Activated B cell treated with CpG ODN at 0.5 μM for 24 hours (primary cell): Measurements from ENCODE around the gene FRMD6. TPM values are rescaled to one million over a fixed set of nuclear protein-coding genes. Genes with fewer than 3 reads are reported as not detected.

Source experiments
- ATAC-seq: fragments of 200-7000 bp; cut with Tn5 transposase; one replicate; pipeline ENCODE4 v1.10.0; 2021; ENCODE audit warnings: low read depth, mild to moderate bottlenecking, moderate library complexity
- CTCF ChIA-PET: fragments of 350-600 bp; sonication (Branson Sonifier 250); formaldehyde crosslinking; loops from one replicate; lab custom pipeline; 2021; ENCODE audit warnings: antibody characterized with exemption; lab: Charles Lee
- POLR2A ChIA-PET: fragments of 350-600 bp; sonication (Branson Sonifier 250); formaldehyde crosslinking; loops from one replicate; lab custom pipeline; 2021; ENCODE audit warnings: antibody characterized with exemption; lab: Charles Lee
- DNase-seq: peaks from one replicate; pipeline ENCODE4 v3.0.0; 2022
- H3K27ac Mint-ChIP-seq: one replicate; pipeline ENCODE4 v1.8.0; 2020; ENCODE audit warnings: mixed read lengths
- H3K27me3 Mint-ChIP-seq: one replicate; pipeline ENCODE4 v1.8.0; 2021; ENCODE audit warnings: mixed read lengths
- H3K36me3 Mint-ChIP-seq: one replicate; pipeline ENCODE4 v1.8.0; 2021; ENCODE audit warnings: low read depth, mixed read lengths
- H3K4me1 Mint-ChIP-seq: one replicate; pipeline ENCODE4 v1.8.0; 2021; ENCODE audit warnings: mixed read lengths
- H3K4me3 Mint-ChIP-seq: one replicate; pipeline ENCODE4 v1.8.0; 2020; ENCODE audit warnings: mild to moderate bottlenecking, mixed read lengths
- H3K9me3 Mint-ChIP-seq: one replicate; pipeline ENCODE4 v1.8.0; 2020; ENCODE audit warnings: mixed read lengths
- intact Hi-C: fragments of 100-400 bp; cut with micrococcal nuclease; formaldehyde crosslinking; loops from one replicate; pipeline ENCODE4 v1.15.1; 2024
- total RNA-seq: library from RNA; stranded (reverse); gene quantifications from 2 replicates; pipeline ENCODE4 v1.2.3, GENCODE V29; 2022
- TF ChIP-seq, protein P1 (sequence below): fragments of 200-600 bp; IDR thresholded peaks from one replicate; pipeline ENCODE4 v1.8.0; 2022; ENCODE audit warnings: antibody characterized with exemption, mild to moderate bottlenecking

The FRMD6 gene
- total RNA-seq, 1 donor from 2014 or later: 0.33 TPM

DNA sequence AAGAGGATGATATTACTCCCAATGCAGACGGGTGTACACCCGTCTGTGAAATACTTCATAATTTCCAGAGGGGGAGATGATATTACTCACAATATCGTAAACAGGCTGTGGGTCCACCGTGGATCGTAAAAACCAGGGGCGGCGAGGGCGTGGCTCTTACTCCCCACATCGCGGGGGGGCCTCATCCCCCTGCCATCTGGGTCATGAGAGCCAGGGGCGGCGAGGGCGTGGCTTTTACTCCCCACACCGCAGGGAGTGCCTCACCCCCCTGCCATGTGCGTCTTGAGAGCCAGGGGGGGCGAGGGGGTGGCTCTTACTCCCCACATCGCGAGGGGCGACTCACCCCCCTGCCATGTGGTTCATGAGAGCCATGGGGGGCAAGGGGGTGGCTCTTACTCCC lies 122.5 kb downstream of the FRMD6 start:
- CTCF ChIA-PET: no interaction called here
- DNase-seq: no peak
- TF ChIP-seq, protein P1, sequence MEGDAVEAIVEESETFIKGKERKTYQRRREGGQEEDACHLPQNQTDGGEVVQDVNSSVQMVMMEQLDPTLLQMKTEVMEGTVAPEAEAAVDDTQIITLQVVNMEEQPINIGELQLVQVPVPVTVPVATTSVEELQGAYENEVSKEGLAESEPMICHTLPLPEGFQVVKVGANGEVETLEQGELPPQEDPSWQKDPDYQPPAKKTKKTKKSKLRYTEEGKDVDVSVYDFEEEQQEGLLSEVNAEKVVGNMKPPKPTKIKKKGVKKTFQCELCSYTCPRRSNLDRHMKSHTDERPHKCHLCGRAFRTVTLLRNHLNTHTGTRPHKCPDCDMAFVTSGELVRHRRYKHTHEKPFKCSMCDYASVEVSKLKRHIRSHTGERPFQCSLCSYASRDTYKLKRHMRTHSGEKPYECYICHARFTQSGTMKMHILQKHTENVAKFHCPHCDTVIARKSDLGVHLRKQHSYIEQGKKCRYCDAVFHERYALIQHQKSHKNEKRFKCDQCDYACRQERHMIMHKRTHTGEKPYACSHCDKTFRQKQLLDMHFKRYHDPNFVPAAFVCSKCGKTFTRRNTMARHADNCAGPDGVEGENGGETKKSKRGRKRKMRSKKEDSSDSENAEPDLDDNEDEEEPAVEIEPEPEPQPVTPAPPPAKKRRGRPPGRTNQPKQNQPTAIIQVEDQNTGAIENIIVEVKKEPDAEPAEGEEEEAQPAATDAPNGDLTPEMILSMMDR: no peak
- Mint-ChIP-seq H3K27me3 (peaks cover 7% of the 10 kb centered on the region), H3K27ac (no peak overlapping the region), H3K9me3 (no peaks in the 10 kb centered on the region), H3K4me1 (peaks cover 4% of the 10 kb centered on the region), H3K4me3 (no peak overlapping the region), H3K36me3 (no peaks in the 10 kb centered on the region)
- ATAC-seq: no peak
- intact Hi-C loops: no loop called here
- POLR2A ChIA-PET: no interaction called here

- Mint-ChIP-seq H3K36me3 (no peaks in the 10 kb centered on the region), H3K4me3 (no peak overlapping the region), H3K27me3 (peaks cover 7% of the 10 kb centered on the region), H3K27ac (no peak overlapping the region), H3K4me1 (peaks cover 9% of the 10 kb centered on the region), H3K9me3 (no peaks in the 10 kb centered on the region)
- ATAC-seq (peak; percentile 49), DNase-seq (no peak)
- POLR2A ChIA-PET: no interaction called here
- TF ChIP-seq, protein P1: no peak
- intact Hi-C loops: loop anchor here (1.0 kb wide), 1 partner anchor 493 kb away; no protein-coding TSS in a partner anchor
- CTCF ChIA-PET: interaction anchor here (0.7 to 2.7 kb wide), 8 partner anchors 34 to 493 kb away, joined by 3 to 22 read pairs (median 4); no protein-coding TSS in a partner anchor
Measured at GRCh38 chr14:51776102-51776894, 124.6 kb downstream of the FRMD6 start.

GRCh38 chr14:51780006-51780692 lies 128.4 kb downstream of the FRMD6 start:
- intact Hi-C loops: loop anchor here (1.0 to 2.0 kb wide), 7 partner anchors 67 to 825 kb away; partner anchors contain the start of gene GNG2
- no peak overlapping the region for H3K4me3 Mint-ChIP-seq
- ATAC-seq (peak; percentile 85), DNase-seq (peak; percentile 46)
- TF ChIP-seq, protein P1: peak; percentile 89
- no peaks in the 10 kb centered on the region for H3K36me3 Mint-ChIP-seq
- H3K4me1 Mint-ChIP-seq: peaks cover 9% of the 10 kb centered on the region
- POLR2A ChIA-PET: interaction anchor here (1.5 kb wide), 1 partner anchor 81 kb away, joined by 10 read pairs; the partner anchor contains the start of gene GNG2
- no peak overlapping the region for H3K27ac Mint-ChIP-seq
- CTCF ChIA-PET: interaction anchor here (0.5 to 5.5 kb wide), 12 partner anchors 10 to 623 kb away, joined by 3 to 42 read pairs (median 4); partner anchors contain the start of gene GNG2
- peaks cover 21% of the 10 kb centered on the region for H3K27me3 Mint-ChIP-seq
- H3K9me3 Mint-ChIP-seq: no peaks in the 10 kb centered on the region

Other genes starting within 250 kb of the FRMD6 start
- 68.7 and 70.0 TPM in 2 replicates for gene GNG2, start 208.7 kb downstream of the FRMD6 start, total RNA-seq